ENCODE results near the gene CFAP46.

GRCh38 chr10:132986076-132986475 lies 43.7 kb upstream of the CFAP46 start:
- TF ChIP-seq CTCF (conservative IDR thresholded peaks at IDR 0.05 in 1 of 2, IDR thresholded peaks at IDR 0.05 in 1 of 2; ENCODE audit: extremely low read depth in 1 of 2, insufficient read depth in 1 of 2, low read depth in 1 of 2, low read length in 2 of 2): no peak
- TF ChIP-seq EZH2 (IDR thresholded peaks at IDR 0.05; ENCODE audit: borderline replicate concordance, low read length): no peak
